ENCODE data around the gene DLK2. TPM values are rescaled to one million over a fixed set of nuclear protein-coding genes. Genes with fewer than 3 reads are reported as not detected.
A peak's percentile ranks its signal among the peaks of the same experiment; 100 is the strongest.

The DLK2 gene
- total and polyA plus RNA-seq, 2 of the 13 experiments (the other 11 are each of a cell fraction or from before 2014, with no cell fraction given) = 1.2 to 3.8 TPM

- TF ChIP-seq FOXA1 (IDR thresholded peaks at IDR 0.05) (no peak), FOXA1 (CRISPR knock-in tag; IDR thresholded peaks at IDR 0.05) (0 out of 2 replicates have a peak, but pooled peaks have one; percentile 20), SNAPC4 (CRISPR knock-in tag; IDR thresholded peaks at IDR 0.05) (peak; percentile 96), CTCF (CRISPR knock-in tag; IDR thresholded peaks at IDR 0.05) (peak; percentile 74), NFKBIZ (CRISPR knock-in tag; IDR thresholded peaks at IDR 0.05) (0 out of 2 replicates have a peak, but pooled peaks have one; percentile 20), TFAP4 (IDR thresholded peaks at IDR 0.05; ENCODE audit: borderline replicate concordance, low read depth) (peak; percentile 79; the same call in 1 of the 2 replicates), YEATS2 (CRISPR knock-in tag; IDR thresholded peaks at IDR 0.05; ENCODE audit: borderline replicate concordance) (peak; percentile 92; the same call in 1 of the 2 replicates), ZNF407 (CRISPR knock-in tag; IDR thresholded peaks at IDR 0.05; ENCODE audit: not compliant biosample characterization) (peak; percentile 38), ZNF672 (CRISPR knock-in tag; IDR thresholded peaks at IDR 0.05) (no peak), ZNF781 (CRISPR knock-in tag; IDR thresholded peaks at IDR 0.05; ENCODE audit: borderline replicate concordance, not compliant biosample characterization) (peak; percentile 55), HNRNPH1 (optimal IDR thresholded peaks at IDR 0.05; ENCODE audit: low read depth, low read length) (peak; percentile 19)
Measured at GRCh38 chr6:43427406-43428111, 27.8 kb downstream of the DLK2 start, which contains the start of gene ABCC10 (continued).
